ENCODE measurements around the gene NRXN3. TPM values are rescaled to one million over a fixed set of nuclear protein-coding genes. Genes with fewer than 3 reads are reported as not detected.

Gene NRXN3
- total RNA-seq, 1 experiment from 2014 or later = 1.1 TPM

- intact Hi-C loops (cut with micrococcal nuclease) = no loop called here
- ATAC-seq = no peak
- TF ChIP-seq EZH2 (IDR thresholded peaks at IDR 0.05; ENCODE audit: low read length, unreplicated experiment) = no peak
- TF ChIP-seq EZH2phosphoT487 (IDR thresholded peaks at IDR 0.05; ENCODE audit: borderline replicate concordance, low read length) = no peak
- TF ChIP-seq, protein P1, sequence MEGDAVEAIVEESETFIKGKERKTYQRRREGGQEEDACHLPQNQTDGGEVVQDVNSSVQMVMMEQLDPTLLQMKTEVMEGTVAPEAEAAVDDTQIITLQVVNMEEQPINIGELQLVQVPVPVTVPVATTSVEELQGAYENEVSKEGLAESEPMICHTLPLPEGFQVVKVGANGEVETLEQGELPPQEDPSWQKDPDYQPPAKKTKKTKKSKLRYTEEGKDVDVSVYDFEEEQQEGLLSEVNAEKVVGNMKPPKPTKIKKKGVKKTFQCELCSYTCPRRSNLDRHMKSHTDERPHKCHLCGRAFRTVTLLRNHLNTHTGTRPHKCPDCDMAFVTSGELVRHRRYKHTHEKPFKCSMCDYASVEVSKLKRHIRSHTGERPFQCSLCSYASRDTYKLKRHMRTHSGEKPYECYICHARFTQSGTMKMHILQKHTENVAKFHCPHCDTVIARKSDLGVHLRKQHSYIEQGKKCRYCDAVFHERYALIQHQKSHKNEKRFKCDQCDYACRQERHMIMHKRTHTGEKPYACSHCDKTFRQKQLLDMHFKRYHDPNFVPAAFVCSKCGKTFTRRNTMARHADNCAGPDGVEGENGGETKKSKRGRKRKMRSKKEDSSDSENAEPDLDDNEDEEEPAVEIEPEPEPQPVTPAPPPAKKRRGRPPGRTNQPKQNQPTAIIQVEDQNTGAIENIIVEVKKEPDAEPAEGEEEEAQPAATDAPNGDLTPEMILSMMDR (conservative IDR thresholded peaks at IDR 0.05; ENCODE audit: low read depth, low read length) = no peak
Observed at GRCh38 chr14:78543433-78543832, 373.3 kb downstream of the NRXN3 start.

GRCh38 chr14:78561074-78561473 lies 390.9 kb downstream of the NRXN3 start:
- no TSS peak for BruUV-seq (replicated peaks)
- H3K27ac ChIP-seq (ENCODE audit: low read length) = no peak overlapping the region
- no peaks in the 10 kb centered on the region for H3K9me2 ChIP-seq (replicated peaks; ENCODE audit: low read length)

More at GRCh38 chr14:78543433-78543832, 373.3 kb downstream of the NRXN3 start:
- Histone ChIP-seq H3K4me3 (ENCODE audit: low read length) (no peak overlapping the region), H2AFZ (ENCODE audit: low read length) (no peak overlapping the region), H3F3A (ENCODE audit: low read length, unreplicated experiment) (no peaks in the 10 kb centered on the region), H4K20me1 (ENCODE audit: low read length) (no peaks in the 10 kb centered on the region), H3K36me3 (ENCODE audit: low read depth, low read length) (no peaks in the 10 kb centered on the region), H3K4me2 (ENCODE audit: low read length) (no peak overlapping the region), H3K27ac (ENCODE audit: low read length) (no peak overlapping the region), H3K79me2 (ENCODE audit: low read length) (no peaks in the 10 kb centered on the region), H3K27me3 (ENCODE audit: low read length) (no peaks in the 10 kb centered on the region), H3K9ac (ENCODE audit: low read length) (no peak overlapping the region), H3K9me2 (replicated peaks; ENCODE audit: low read length) (no peaks in the 10 kb centered on the region), H3K4me1 (ENCODE audit: insufficient read depth, low read length) (no peaks in the 10 kb centered on the region), H3K9me3 (ENCODE audit: low read length) (no peaks in the 10 kb centered on the region)
- ChIA-PET CTCF (no interaction called here), POLR2A (ENCODE audit: unreplicated experiment) (no interaction called here)
- DNase-seq = no peak
- no TSS peak for BruUV-seq (replicated peaks)

More at GRCh38 chr14:78561074-78561473, 390.9 kb downstream of the NRXN3 start:
- intact Hi-C loops (cut with micrococcal nuclease) = no loop called here
- no peaks in the 10 kb centered on the region for H3K4me1 ChIP-seq (ENCODE audit: insufficient read depth, low read length)
- no peak overlapping the region for H2AFZ ChIP-seq (ENCODE audit: low read length)
- POLR2A ChIA-PET (ENCODE audit: unreplicated experiment) = no interaction called here
- H3K27me3 ChIP-seq (ENCODE audit: low read length) = no peaks in the 10 kb centered on the region
- TF ChIP-seq EZH2 (IDR thresholded peaks at IDR 0.05; ENCODE audit: low read length, unreplicated experiment) (no peak), EZH2phosphoT487 (IDR thresholded peaks at IDR 0.05; ENCODE audit: borderline replicate concordance, low read length) (no peak)
- TF ChIP-seq, protein P1 (conservative IDR thresholded peaks at IDR 0.05; ENCODE audit: low read depth, low read length) = no peak
- no peaks in the 10 kb centered on the region for H3K36me3 ChIP-seq (ENCODE audit: low read depth, low read length)
- CTCF ChIA-PET = no interaction called here
- H3F3A ChIP-seq (ENCODE audit: low read length, unreplicated experiment) = no peaks in the 10 kb centered on the region
- no peak overlapping the region for H3K4me2 ChIP-seq (ENCODE audit: low read length)
- no peak overlapping the region for H3K4me3 ChIP-seq (ENCODE audit: low read length)
- DNase-seq (no peak), ATAC-seq (no peak)
- H3K9me3 ChIP-seq (ENCODE audit: low read length) = no peaks in the 10 kb centered on the region
- H4K20me1 ChIP-seq (ENCODE audit: low read length) = no peaks in the 10 kb centered on the region
- H3K79me2 ChIP-seq (ENCODE audit: low read length) = no peaks in the 10 kb centered on the region
- H3K9ac ChIP-seq (ENCODE audit: low read length) = no peak overlapping the region
